KBM-7 (cell line): ENCODE data around the gene IL2RA.
A peak's percentile ranks its signal among the peaks of the same experiment; 100 is the strongest.
"Not testable (repeated sequence)": the region's sequence is repeated elsewhere in the genome, so short reads cannot be mapped to it uniquely, and the experiment has no call there.

Source experiments
- DNase-seq: peaks from one replicate; pipeline ENCODE4 v3.0.0-alpha.2; 2015
- in situ Hi-C: fragments of 300-500 bp; cut with MboI; formaldehyde crosslinking; loops from 2 replicates; pipeline ENCODE4 v1.14.3; 2020; ENCODE audit warnings: low sequenced_read_pairs, low pct_unique_long_range_greater_than_20kb, mixed read lengths

The IL2RA gene

GRCh38 chr10:6045878-6046772, 16.0 kb downstream of the IL2RA start:
- in situ Hi-C loops: no loop called here
- DNase-seq: no peak

GRCh38 chr10:6045314-6045848, 16.8 kb downstream of the IL2RA start:
- peak; percentile 92 for DNase-seq
- in situ Hi-C loops: no loop called here

GRCh38 chr10:6044751-6045313, 17.3 kb downstream of the IL2RA start:
- in situ Hi-C loops: no loop called here
- peak; percentile 60 for DNase-seq

- no peak for DNase-seq
- in situ Hi-C loops: no loop called here
Observed at GRCh38 chr10:6044060-6044459, 18.1 kb downstream of the IL2RA start.

GRCh38 chr10:6043377-6043776, 18.8 kb downstream of the IL2RA start:
- in situ Hi-C loops, DNase-seq: not testable (repeated sequence)

GRCh38 chr10:6040205-6040604, 22.0 kb downstream of the IL2RA start:
- in situ Hi-C loops: no loop called here
- no peak for DNase-seq

- no peak for DNase-seq
- in situ Hi-C loops: no loop called here
Observed at GRCh38 chr10:6039711-6040110, 22.5 kb downstream of the IL2RA start.

GRCh38 chr10:6038071-6038631, 24.0 kb downstream of the IL2RA start:
- in situ Hi-C loops: no loop called here

GRCh38 chr10:6037422-6037821, 24.7 kb downstream of the IL2RA start:
- in situ Hi-C loops: no loop called here
- no peak for DNase-seq

More at GRCh38 chr10:6038071-6038631, 24.0 kb downstream of the IL2RA start:
- no peak for DNase-seq

- in situ Hi-C loops: no loop called here
- no peak for DNase-seq
Observed at GRCh38 chr10:6036861-6037321, 25.3 kb downstream of the IL2RA start.

- in situ Hi-C loops: no loop called here
- no peak for DNase-seq
Observed at GRCh38 chr10:6035931-6036575, 26.1 kb downstream of the IL2RA start.

- no peak for DNase-seq
- in situ Hi-C loops: no loop called here
Observed at GRCh38 chr10:6035101-6035834, 26.9 kb downstream of the IL2RA start.

- no peak for DNase-seq
- in situ Hi-C loops: no loop called here
Observed at GRCh38 chr10:6034371-6034770, 27.8 kb downstream of the IL2RA start.

GRCh38 chr10:6033954-6034353, 28.2 kb downstream of the IL2RA start:
- in situ Hi-C loops: no loop called here
- peak; percentile 68 for DNase-seq

GRCh38 chr10:6030940-6031339, 31.2 kb downstream of the IL2RA start:
- in situ Hi-C loops: no loop called here
- no peak for DNase-seq

GRCh38 chr10:6030217-6030616, 31.9 kb downstream of the IL2RA start:
- in situ Hi-C loops: no loop called here
- DNase-seq: no peak

- no peak for DNase-seq
- in situ Hi-C loops: no loop called here
Observed at GRCh38 chr10:6027929-6028328, 34.2 kb downstream of the IL2RA start.

- DNase-seq: no peak
- in situ Hi-C loops: no loop called here
Observed at GRCh38 chr10:6025683-6026255, 36.4 kb downstream of the IL2RA start.

- in situ Hi-C loops: no loop called here
- no peak for DNase-seq
Observed at GRCh38 chr10:6024334-6024682, 37.9 kb downstream of the IL2RA start.
